Prostate gland (tissue), 2 donors: ENCODE results near the gene GABARAPL2. TPM values are rescaled to one million over a fixed set of nuclear protein-coding genes. Genes with fewer than 3 reads are reported as not detected.

ENCODE experiments used
- DNase-seq: peaks from one replicate; pipeline ENCODE4 v3.0.0-alpha.2; 2019; ENCODE audit warnings: low spot score
- H3K27ac ChIP-seq, 2 donors: fragments of 200-600 bp; sonication (generic); 2 replicates each; pipeline ENCODE4 v1.5.1; 2017 to 2019
- H3K27me3 ChIP-seq: fragments of 200-600 bp; sonication (generic); replicated peaks from 2 replicates; pipeline ENCODE4 v1.5.1; 2019; ENCODE audit not compliant: insufficient read depth
- H3K36me3 ChIP-seq, 2 donors: fragments of 200-600 bp; sonication (generic); 1 replicate in 1 of 2; 2 replicates in 1 of 2; pipeline versions ENCODE4 v1.5.1 to v1.8.1; 2017 to 2019
- H3K4me1 ChIP-seq: fragments of 200-600 bp; sonication (generic); replicated peaks from 2 replicates; pipeline ENCODE4 v1.5.1; 2019
- H3K4me3 ChIP-seq, 2 donors: fragments of 200-600 bp; sonication (generic); 2 replicates each; pipeline ENCODE4 v1.5.1; 2017 to 2019
- H3K9me3 ChIP-seq: fragments of 200-600 bp; sonication (generic); 2 replicates; pipeline ENCODE4 v1.5.1; 2017
- POLR2A ChIP-seq: fragments of 450-650 bp; IDR thresholded peaks from one replicate; pipeline ENCODE4 v1.6.1; 2016; ENCODE audit warnings: antibody characterized with exemption, mild to moderate bottlenecking
- POLR2AphosphoS5 ChIP-seq: sonication (generic); formaldehyde crosslinking; IDR thresholded peaks from one replicate; pipeline ENCODE4 v1.6.1; 2017; ENCODE audit warnings: antibody characterized with exemption
- WGBS: methylation state at CpG from one replicate; pipeline ENCODE4 v1.1.5; 2018; 5-methylcytosine and 5-hydroxymethylcytosine counted together
- intact Hi-C: fragments of 100-400 bp; cut with DNase I; formaldehyde crosslinking; loops from one replicate; pipeline ENCODE4 v1.14.2; 2022
- total RNA-seq, 2 donors: library from RNA; depleted of rRNA; stranded (reverse); fragments of >200 nt; gene quantifications; one replicate each; pipeline ENCODE4 v1.1.0, GENCODE V29; 2016
- TF ChIP-seq, protein P1 (sequence below), 4 experiments: fragments of 200-600 bp in 2 of 4; fragments of 450-650 bp in 2 of 4; sonication (generic) in 2 of 4; IDR thresholded peaks; 1 replicate in 3 of 4; 2 replicates in 1 of 4; pipeline ENCODE4 v1.5.1; 2016 to 2019; ENCODE audit warnings: antibody characterized with exemption in 4 of 4, mild to moderate bottlenecking in 2 of 4, moderate library complexity in 2 of 4

GABARAPL2 gene
- total RNA-seq, 2 donors from 2014 or later: 107 to 169 TPM

DNA sequence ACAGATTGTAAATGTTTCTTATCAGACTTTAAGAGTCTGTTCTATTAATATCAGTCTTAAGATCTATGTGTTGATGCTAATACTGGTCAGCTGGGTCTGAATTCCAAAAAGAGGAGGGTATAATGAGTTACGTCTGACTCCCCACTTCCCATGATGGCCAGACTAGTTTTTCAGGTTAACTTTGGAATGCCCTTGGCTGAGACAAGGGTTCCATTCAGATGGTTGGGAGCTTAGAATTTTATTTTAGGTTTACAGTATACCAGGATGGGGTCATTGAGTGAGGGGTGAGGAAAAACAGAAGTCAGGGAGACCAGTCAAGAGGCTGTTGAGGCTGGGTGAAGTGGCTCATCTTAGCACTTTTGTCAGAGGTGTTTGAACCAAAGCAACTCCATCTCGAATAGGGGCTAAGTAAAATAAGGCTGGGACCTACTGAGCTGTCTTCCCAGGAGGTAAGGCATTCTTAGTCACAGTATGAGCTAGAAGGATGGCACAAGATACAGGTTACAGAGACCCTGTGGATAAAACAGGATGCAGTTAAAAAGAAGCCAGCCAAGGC, 7.3 kb upstream of the GABARAPL2 start:
- TF ChIP-seq, protein P1, sequence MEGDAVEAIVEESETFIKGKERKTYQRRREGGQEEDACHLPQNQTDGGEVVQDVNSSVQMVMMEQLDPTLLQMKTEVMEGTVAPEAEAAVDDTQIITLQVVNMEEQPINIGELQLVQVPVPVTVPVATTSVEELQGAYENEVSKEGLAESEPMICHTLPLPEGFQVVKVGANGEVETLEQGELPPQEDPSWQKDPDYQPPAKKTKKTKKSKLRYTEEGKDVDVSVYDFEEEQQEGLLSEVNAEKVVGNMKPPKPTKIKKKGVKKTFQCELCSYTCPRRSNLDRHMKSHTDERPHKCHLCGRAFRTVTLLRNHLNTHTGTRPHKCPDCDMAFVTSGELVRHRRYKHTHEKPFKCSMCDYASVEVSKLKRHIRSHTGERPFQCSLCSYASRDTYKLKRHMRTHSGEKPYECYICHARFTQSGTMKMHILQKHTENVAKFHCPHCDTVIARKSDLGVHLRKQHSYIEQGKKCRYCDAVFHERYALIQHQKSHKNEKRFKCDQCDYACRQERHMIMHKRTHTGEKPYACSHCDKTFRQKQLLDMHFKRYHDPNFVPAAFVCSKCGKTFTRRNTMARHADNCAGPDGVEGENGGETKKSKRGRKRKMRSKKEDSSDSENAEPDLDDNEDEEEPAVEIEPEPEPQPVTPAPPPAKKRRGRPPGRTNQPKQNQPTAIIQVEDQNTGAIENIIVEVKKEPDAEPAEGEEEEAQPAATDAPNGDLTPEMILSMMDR (IDR thresholded peaks at IDR 0.05): no peak
- TF ChIP-seq POLR2A: no peak
- no peak for TF ChIP-seq POLR2AphosphoS5
- no peak for DNase-seq
- Histone ChIP-seq H3K9me3 (no peaks in the 10 kb centered on the region), H3K27ac (no peak overlapping the region), H3K4me3 (no peak overlapping the region), H3K27me3 (no peaks in the 10 kb centered on the region), H3K4me1 (no peaks in the 10 kb centered on the region), H3K36me3 (no peaks in the 10 kb centered on the region)
- 60% methylated on average over 2 of the region's 2 CpGs for WGBS
- intact Hi-C loops: no loop called here

DNA sequence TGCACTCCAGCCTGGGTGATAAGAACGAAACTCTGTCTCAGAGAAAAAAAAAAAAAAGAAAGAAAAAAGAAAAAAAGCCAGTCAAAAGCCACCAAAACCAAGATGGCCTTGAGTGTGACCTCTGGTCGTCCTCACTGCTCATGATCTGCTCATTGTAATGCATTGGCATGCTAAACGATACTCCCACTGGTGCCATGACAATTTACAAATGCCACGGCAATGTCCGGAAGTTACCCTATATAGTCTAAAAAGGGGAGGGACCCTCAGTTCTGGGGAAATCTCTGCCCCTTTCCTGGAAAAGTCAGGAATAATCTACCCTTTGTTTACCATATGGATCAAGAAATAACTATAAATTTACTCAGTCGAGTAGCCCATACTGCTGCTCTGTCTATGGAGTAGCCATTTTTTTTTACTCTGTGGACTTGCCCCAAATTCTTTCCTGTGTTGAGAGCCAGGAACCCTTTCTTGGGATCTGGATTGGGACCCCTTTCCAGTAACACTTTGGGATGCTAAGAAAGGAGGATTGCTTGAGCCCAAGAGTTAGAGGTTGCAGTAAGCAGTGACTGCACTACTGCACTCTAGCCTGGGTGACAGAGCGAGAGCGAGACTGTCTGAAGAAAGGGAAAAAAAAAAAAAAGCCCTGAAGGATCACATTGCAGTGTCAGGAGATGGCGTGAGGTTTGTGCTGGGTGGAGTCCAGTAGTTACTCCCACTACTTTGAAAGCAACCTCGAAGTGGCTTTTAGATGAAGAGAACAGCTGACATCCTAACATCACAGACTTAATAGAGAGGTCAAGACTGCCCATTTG, 6.4 kb upstream of the GABARAPL2 start:
- no peak for DNase-seq
- TF ChIP-seq, protein P1 (IDR thresholded peaks at IDR 0.05): no peak
- TF ChIP-seq POLR2AphosphoS5: no peak
- TF ChIP-seq POLR2A: no peak

DNA sequence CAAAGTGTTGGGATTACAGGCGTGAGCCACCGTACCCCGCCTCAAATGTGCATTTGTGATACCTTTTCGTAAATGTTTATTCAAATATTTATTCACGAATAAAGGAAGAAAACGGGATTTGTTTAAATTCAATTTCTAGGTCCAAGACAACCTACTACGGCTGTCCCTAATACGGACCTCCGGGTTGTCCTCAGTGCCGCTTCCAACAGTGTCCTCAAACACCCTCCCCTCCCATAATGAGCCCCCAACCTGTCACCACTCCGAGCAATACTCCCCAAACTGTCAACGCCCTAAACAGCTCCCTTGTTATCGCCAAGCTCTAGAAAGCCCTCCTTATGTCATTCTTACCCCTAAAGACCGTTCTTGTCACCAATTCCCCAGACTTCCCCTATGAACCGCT, 539 bp upstream of the GABARAPL2 start:
- Histone ChIP-seq H3K9me3 (no peaks in the 10 kb centered on the region), H3K27ac (peak overlapping the region; percentile 79 to 81), H3K4me3 (peak overlapping the region; percentile 73 to 78), H3K36me3 (peaks cover 0 to 14% of the 10 kb centered on the region in 2 donors), H3K4me1 (peaks cover 11% of the 10 kb centered on the region), H3K27me3 (no peaks in the 10 kb centered on the region)
- DNase-seq: no peak
- intact Hi-C loops: loop anchor here (2.0 to 5.0 kb wide), 3 partner anchors 57 to 133 kb away; partner anchors contain the start of genes ADAT1, CFDP1, KARS1 and TERF2IP
- TF ChIP-seq POLR2A: no peak
- TF ChIP-seq, protein P1 (IDR thresholded peaks at IDR 0.05): no peak
- no peak for TF ChIP-seq POLR2AphosphoS5
- WGBS: 9% methylated on average over 15 of the region's 15 CpGs

More for the DNA sequence above, 6.4 kb upstream of the GABARAPL2 start:
- 54% methylated on average over 10 of the region's 10 CpGs for WGBS
- intact Hi-C loops: no loop called here
- Histone ChIP-seq H3K9me3 (no peaks in the 10 kb centered on the region), H3K4me1 (no peaks in the 10 kb centered on the region), H3K27ac (no peak overlapping the region), H3K36me3 (no peaks in the 10 kb centered on the region), H3K4me3 (no peak overlapping the region), H3K27me3 (no peaks in the 10 kb centered on the region)

DNA sequence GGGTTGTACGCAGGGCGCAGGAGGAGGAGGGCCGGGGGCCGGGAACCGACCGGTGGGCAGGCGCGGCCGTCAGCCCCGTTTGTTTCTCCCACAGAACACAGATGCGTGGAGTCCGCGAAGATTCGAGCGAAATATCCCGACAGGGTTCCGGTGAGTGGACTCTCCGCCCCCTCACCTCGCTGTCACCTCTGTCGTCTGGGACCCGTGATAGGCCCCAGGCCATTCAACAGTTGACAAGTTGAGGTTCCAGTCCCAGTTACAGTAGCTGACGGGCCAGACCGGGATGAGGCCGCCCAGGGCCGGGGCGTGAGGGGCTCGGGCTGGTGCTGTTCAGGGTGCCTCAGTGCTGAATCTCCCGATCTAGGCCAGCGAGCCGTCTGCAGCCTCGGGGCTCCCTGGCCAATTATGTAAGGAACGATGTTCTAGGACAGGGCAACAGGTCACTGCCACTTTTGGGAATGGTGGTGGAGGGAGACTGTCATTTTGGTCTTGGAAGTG, 628 bp downstream of the GABARAPL2 start:
- DNase-seq: no peak
- no peaks in the 10 kb centered on the region for H3K27me3 ChIP-seq
- H3K4me1 ChIP-seq: peaks cover 11% of the 10 kb centered on the region
- no peaks in the 10 kb centered on the region for H3K9me3 ChIP-seq
- H3K36me3 ChIP-seq: peaks cover 0 to 14% of the 10 kb centered on the region in 2 donors
- intact Hi-C loops: loop anchor here (2.0 to 5.0 kb wide), 3 partner anchors 56 to 135 kb away; partner anchors contain the start of genes ADAT1, CFDP1, KARS1 and TERF2IP
- WGBS: under 1% methylated on average over 32 of the region's 32 CpGs
- peak overlapping the region; percentile 79 to 81 for H3K27ac ChIP-seq
- H3K4me3 ChIP-seq: peak overlapping the region; percentile 73 to 78
- TF ChIP-seq POLR2A (no peak), POLR2AphosphoS5 (no peak)
- TF ChIP-seq, protein P1 (IDR thresholded peaks at IDR 0.05): no peak
